Fibroblast of villous mesenchyme (primary cell): ENCODE measurements around the gene POLE. TPM values are rescaled to one million over a fixed set of nuclear protein-coding genes. Genes with fewer than 3 reads are reported as not detected.

ENCODE experiments used
- DNase-seq: peaks from one replicate; pipeline ENCODE4 v3.0.0-alpha.2; 2010; ENCODE audit warnings: low read depth
- H3K4me3 ChIP-seq: 2 replicates; pipeline ENCODE4 v1.5.1; 2011; ENCODE audit warnings: low read depth, mild to moderate bottlenecking, low read length
- total RNA-seq: library from RNA; depleted of rRNA; stranded (reverse); fragments of >200 nt; gene quantifications from 2 replicates; pipeline ENCODE4 v1.2.3, GENCODE V29; 2012
- TF ChIP-seq, protein P1 (sequence below): IDR thresholded peaks from 2 replicates; pipeline ENCODE4 v1.5.1; 2012; ENCODE audit warnings: low read depth, mild to moderate bottlenecking, low read length; ENCODE audit not compliant: insufficient read depth

The POLE gene
- total RNA-seq, 1 donor = 26.3 TPM

DNA sequence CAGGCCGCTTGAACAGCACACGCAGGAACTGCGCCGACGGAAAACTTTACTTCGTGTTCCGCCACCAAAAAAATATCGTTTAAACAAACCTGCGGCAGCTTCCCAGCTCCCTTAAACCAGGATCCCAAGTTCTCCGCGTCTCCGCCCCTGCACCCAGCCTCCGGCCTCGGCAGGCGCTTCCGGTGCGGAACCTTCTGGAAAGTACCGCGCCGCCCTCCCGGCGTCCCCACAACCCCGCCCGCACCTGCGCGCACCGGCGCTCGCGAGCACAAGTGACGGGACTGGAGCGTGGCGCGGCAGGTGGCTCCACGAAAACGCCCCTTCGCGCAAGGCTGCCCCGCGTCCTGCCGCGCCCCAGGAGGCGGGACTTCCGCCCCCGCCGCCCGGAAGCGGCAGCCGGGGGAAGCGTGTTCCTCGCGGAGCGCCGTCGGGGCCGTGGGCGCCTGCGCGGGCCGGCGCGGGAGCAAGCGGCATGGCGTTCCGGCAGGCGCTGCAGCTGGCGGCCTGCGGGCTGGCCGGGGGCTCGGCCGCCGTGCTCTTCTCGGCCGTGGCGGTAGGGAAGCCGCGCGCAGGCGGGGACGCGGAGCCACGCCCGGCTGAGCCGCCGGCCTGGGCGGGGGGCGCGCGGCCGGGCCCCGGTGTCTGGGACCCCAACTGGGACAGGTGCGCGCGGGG lies 23.4 kb upstream of the POLE start, which contains the start of gene PGAM5:
Gene PGAM5 (plus strand): TSS at position 438 of the 675 bp plus-strand sequence. CDS start 35 bp downstream, at position 473.
- peak within 1 kb of the TSS; percentile 93 for H3K4me3 ChIP-seq
- peak; percentile 76 for DNase-seq
- TF ChIP-seq, protein P1, sequence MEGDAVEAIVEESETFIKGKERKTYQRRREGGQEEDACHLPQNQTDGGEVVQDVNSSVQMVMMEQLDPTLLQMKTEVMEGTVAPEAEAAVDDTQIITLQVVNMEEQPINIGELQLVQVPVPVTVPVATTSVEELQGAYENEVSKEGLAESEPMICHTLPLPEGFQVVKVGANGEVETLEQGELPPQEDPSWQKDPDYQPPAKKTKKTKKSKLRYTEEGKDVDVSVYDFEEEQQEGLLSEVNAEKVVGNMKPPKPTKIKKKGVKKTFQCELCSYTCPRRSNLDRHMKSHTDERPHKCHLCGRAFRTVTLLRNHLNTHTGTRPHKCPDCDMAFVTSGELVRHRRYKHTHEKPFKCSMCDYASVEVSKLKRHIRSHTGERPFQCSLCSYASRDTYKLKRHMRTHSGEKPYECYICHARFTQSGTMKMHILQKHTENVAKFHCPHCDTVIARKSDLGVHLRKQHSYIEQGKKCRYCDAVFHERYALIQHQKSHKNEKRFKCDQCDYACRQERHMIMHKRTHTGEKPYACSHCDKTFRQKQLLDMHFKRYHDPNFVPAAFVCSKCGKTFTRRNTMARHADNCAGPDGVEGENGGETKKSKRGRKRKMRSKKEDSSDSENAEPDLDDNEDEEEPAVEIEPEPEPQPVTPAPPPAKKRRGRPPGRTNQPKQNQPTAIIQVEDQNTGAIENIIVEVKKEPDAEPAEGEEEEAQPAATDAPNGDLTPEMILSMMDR = no peak

DNA sequence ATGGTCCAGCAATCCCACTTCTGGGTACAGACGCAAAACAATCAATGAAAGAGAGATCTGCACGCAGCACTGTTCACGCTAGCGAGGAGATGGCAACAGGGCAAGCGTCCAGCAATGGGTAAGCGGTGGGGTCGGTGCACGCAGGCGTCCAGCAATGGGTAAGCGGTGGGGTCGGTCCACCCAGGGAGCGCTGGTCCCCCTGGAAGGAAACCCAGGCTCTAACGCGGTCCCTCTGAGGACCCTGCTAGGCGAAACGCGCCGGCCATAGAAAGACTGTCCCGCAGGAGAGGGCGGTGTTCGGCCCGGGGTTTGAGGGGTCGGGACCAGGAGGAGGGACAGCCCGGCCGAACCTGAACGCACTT lies 22.9 kb upstream of the POLE start:
- no peak for DNase-seq
- TF ChIP-seq, protein P1 = no peak
- H3K4me3 ChIP-seq = peak overlapping the region; percentile 93

DNA sequence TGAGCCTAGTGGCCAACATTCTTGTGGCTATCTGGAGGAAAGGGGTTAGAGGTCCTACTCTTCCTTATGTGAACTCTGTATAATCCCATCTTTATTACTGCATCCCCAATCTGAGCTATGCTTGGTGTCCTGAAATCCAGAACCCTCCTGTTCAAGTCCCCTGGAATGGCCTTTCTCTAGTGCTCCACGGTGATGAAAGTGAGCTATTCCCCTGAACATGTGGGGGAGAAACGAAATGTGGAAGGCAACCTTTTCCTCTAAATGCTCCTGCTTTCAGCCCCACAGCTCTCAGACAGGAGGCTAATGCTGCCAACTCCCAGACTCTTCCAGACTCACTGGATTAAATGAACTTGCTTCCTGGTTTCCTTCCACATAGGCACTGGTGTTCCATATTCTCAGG lies 21.0 kb upstream of the POLE start:
- no peak for DNase-seq
- no peak overlapping the region for H3K4me3 ChIP-seq
- TF ChIP-seq, protein P1 = no peak

DNA sequence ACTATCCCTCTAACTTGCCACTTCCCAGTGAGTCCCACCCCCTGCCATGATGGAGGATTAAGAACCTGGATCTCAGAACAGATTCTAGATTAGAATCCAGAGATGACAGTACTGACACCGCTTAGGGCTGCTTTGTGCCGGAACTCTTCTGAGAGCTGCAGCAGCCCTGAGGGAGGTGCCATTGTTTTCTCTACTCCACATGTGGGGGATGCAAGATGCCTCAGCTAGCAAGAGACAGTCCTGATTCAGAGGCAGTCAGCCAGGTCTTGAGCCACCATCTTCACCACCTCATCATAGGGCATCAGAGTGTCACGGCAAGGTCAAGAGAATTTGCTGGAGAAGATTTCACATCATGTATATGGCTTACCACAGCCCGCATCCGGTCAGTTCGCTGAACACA lies 20.1 kb upstream of the POLE start:
- H3K4me3 ChIP-seq = no peak overlapping the region
- TF ChIP-seq, protein P1 = no peak
- DNase-seq = no peak

DNA sequence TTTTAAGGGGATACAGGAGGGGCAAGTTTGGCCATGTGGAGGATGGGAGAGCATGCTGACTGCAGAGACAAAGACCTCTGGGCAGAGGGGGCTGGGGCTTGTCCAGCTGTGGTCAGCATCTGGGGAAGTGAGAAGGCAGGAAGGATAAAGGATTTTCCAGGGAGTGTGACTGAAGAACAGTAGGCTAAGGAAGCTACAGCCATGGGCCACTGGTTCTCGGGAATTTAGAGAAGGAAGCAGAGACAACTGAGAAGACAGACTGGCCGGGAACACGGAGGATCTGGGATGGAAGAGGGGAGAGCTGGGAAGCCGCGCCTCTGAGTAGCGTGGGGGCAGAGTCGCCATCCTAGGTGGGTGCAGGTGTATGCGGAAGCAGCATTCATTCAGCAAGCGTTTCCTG lies 16.5 kb upstream of the POLE start:
- TF ChIP-seq, protein P1 = no peak
- no peak for DNase-seq
- no peak overlapping the region for H3K4me3 ChIP-seq

DNA sequence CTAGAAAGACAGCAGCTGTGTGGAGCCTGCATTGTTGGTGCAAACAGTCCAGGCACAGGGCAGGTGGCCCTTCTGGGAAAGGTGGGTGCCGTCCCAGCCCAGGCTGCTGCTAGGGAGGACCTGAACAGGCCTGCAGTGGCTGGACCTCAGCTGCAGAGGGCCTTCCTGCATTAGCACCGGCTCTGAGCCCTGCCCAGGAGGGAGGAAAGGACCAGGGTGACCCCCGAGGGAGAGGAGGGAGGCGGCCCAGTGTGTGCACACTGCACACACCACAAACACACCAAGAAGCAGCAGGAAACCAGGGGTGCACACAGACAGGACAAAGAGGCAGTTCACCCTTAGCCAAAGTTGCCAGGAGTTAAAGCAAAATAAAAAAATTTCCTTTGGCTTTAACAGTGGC lies 15.5 kb upstream of the POLE start:
- TF ChIP-seq, protein P1 = no peak
- DNase-seq = no peak
- no peak overlapping the region for H3K4me3 ChIP-seq
